WERI-Rb-1 (cell line): ENCODE data around the gene FEM1B.

Source experiments
- DNase-seq: peaks from one replicate; pipeline ENCODE4 v3.0.0-alpha.2; 2020
- H3K27ac ChIP-seq: fragments of 250-450 bp; sonication (Bioruptor Pico); 2 replicates; pipeline ENCODE4 v1.5.1; 2020; ENCODE audit warnings: mild to moderate bottlenecking, moderate library complexity
- H3K27me3 ChIP-seq: fragments of 250-450 bp; sonication (Bioruptor Pico); 2 replicates; pipeline ENCODE4 v1.5.1; 2021; ENCODE audit warnings: mild to moderate bottlenecking, low read depth, moderate library complexity; ENCODE audit not compliant: insufficient read depth, severe bottlenecking
- H3K36me3 ChIP-seq: fragments of 250-450 bp; sonication (Bioruptor Pico); 2 replicates; pipeline ENCODE4 v1.5.1; 2020; ENCODE audit warnings: mild to moderate bottlenecking, moderate library complexity
- H3K4me3 ChIP-seq: 2 replicates; pipeline ENCODE4 v1.5.1; 2011; ENCODE audit warnings: low read depth, mild to moderate bottlenecking, control low read depth, low read length
- H3K9me3 ChIP-seq: fragments of 250-450 bp; sonication (Bioruptor Pico); 2 replicates; pipeline ENCODE4 v1.5.1; 2021; ENCODE audit warnings: mild to moderate bottlenecking, moderate library complexity; ENCODE audit not compliant: severe bottlenecking
- CTCF ChIP-seq: IDR thresholded peaks from 2 replicates; pipeline ENCODE4 v1.5.1; 2011; ENCODE audit warnings: low read depth, mild to moderate bottlenecking, control low read depth, inconsistent platforms, low read length

Gene FEM1B

GRCh38 chr15:68328964-68329363 lies 51.4 kb downstream of the FEM1B start:
- Histone ChIP-seq H3K27me3 (no peaks in the 10 kb centered on the region), H3K9me3 (no peaks in the 10 kb centered on the region), H3K4me3 (no peak overlapping the region), H3K36me3 (no peaks in the 10 kb centered on the region), H3K27ac (no peak overlapping the region)
- no peak for TF ChIP-seq CTCF
- DNase-seq, result no peak

GRCh38 chr15:68330416-68330815 lies 52.9 kb downstream of the FEM1B start:
- H3K36me3 ChIP-seq, result no peaks in the 10 kb centered on the region
- no peak for TF ChIP-seq CTCF
- H3K27ac ChIP-seq, result no peak overlapping the region
- H3K27me3 ChIP-seq, result no peaks in the 10 kb centered on the region
- no peak overlapping the region for H3K4me3 ChIP-seq
- H3K9me3 ChIP-seq, result no peaks in the 10 kb centered on the region
- DNase-seq, result no peak

GRCh38 chr15:68330901-68331300 lies 53.4 kb downstream of the FEM1B start:
- Histone ChIP-seq H3K9me3 (no peaks in the 10 kb centered on the region), H3K27ac (no peak overlapping the region), H3K27me3 (no peaks in the 10 kb centered on the region), H3K4me3 (no peak overlapping the region), H3K36me3 (no peaks in the 10 kb centered on the region)
- no peak for DNase-seq
- no peak for TF ChIP-seq CTCF

- H3K27me3 ChIP-seq, result no peaks in the 10 kb centered on the region
- no peaks in the 10 kb centered on the region for H3K9me3 ChIP-seq
- no peak for TF ChIP-seq CTCF
- no peak overlapping the region for H3K27ac ChIP-seq
- H3K36me3 ChIP-seq, result no peaks in the 10 kb centered on the region
- H3K4me3 ChIP-seq, result no peak overlapping the region
- DNase-seq, result no peak
Observed at GRCh38 chr15:68332266-68332665, 54.7 kb downstream of the FEM1B start.

- Histone ChIP-seq H3K9me3 (no peaks in the 10 kb centered on the region), H3K36me3 (no peaks in the 10 kb centered on the region), H3K4me3 (no peak overlapping the region), H3K27me3 (no peaks in the 10 kb centered on the region), H3K27ac (no peak overlapping the region)
- TF ChIP-seq CTCF, result no peak
- DNase-seq, result no peak
Observed at GRCh38 chr15:68333775-68334470, 56.4 kb downstream of the FEM1B start.

GRCh38 chr15:68334661-68335124 lies 57.1 kb downstream of the FEM1B start:
- Histone ChIP-seq H3K4me3 (no peak overlapping the region), H3K36me3 (no peaks in the 10 kb centered on the region), H3K9me3 (no peaks in the 10 kb centered on the region), H3K27me3 (no peaks in the 10 kb centered on the region), H3K27ac (no peak overlapping the region)
- no peak for DNase-seq
- no peak for TF ChIP-seq CTCF
